ENCODE measurements around the gene STYK1.

STYK1 gene

DNA sequence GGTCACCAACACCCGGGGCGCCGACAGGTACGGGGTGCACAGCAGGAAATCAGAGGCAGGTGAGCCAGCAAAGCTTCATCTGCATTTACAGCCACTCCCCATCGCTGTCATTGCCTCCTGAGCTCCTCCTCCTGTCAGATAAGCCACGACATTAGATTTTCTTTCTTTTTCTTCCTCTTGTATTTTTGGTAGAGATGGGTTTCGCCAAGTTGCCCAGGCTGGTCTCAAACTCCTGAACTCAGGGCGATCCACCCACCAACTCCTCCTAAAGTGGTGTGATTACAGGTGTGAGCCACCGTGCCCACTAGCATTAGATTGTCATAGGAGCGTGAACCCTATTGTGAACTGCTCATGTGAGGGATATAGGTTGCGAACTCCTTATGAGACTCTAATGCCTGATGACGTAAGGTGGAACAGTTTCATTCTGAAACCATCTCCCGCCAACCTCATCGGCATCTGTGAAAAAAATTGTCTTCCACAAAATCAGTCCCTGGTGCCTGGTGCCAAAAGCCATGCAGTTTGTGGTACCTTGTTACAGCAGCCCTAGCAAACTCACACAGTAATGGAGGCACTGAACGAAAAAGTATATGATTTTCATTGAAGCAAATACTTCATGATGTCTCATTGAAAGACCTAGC is 1.5 kb downstream of the STYK1 start:
- H3K36me3 ChIP-seq (ENCODE audit: control insufficient read depth, insufficient read depth, low read length) = no peaks in the 10 kb centered on the region
- no peaks in the 10 kb centered on the region for H3K9me3 ChIP-seq (ENCODE audit: control insufficient read depth, low read length)
- no peaks in the 10 kb centered on the region for H3K27me3 ChIP-seq (ENCODE audit: control insufficient read depth, insufficient read depth, low read length)
- H3K9ac ChIP-seq = no peak overlapping the region
- H3K4me2 ChIP-seq (ENCODE audit: low read length) = no peak overlapping the region
- no peak overlapping the region for H2AFZ ChIP-seq
- TF ChIP-seq, protein P1, sequence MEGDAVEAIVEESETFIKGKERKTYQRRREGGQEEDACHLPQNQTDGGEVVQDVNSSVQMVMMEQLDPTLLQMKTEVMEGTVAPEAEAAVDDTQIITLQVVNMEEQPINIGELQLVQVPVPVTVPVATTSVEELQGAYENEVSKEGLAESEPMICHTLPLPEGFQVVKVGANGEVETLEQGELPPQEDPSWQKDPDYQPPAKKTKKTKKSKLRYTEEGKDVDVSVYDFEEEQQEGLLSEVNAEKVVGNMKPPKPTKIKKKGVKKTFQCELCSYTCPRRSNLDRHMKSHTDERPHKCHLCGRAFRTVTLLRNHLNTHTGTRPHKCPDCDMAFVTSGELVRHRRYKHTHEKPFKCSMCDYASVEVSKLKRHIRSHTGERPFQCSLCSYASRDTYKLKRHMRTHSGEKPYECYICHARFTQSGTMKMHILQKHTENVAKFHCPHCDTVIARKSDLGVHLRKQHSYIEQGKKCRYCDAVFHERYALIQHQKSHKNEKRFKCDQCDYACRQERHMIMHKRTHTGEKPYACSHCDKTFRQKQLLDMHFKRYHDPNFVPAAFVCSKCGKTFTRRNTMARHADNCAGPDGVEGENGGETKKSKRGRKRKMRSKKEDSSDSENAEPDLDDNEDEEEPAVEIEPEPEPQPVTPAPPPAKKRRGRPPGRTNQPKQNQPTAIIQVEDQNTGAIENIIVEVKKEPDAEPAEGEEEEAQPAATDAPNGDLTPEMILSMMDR (IDR thresholded peaks at IDR 0.05) = no peak
- H3K79me2 ChIP-seq = no peaks in the 10 kb centered on the region
- H3K4me1 ChIP-seq = no peaks in the 10 kb centered on the region
- H3K27ac ChIP-seq = no peak overlapping the region
- no peak overlapping the region for H3K4me3 ChIP-seq (ENCODE audit: low read depth, low read length)

DNA sequence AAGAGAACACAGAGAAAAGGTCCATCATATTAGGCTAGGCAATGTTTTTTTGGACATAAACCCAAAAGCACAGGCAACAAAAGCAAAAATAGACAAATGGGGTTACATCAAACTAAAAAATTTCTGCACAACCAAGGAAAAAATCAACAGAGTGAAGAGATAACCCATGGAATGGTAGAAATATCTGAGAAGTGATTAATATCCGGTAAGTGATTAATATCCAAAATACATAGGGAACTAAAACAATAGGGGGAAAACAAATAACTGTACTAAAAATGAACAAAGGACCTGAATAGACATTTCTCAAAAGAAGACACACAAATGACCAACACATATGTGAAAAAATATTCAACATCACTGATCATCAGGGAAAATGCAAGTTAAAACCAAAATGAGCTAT is 4.3 kb downstream of the STYK1 start:
- Histone ChIP-seq H3K4me3 (ENCODE audit: low read depth, low read length) (no peak overlapping the region), H3K27ac (no peak overlapping the region), H3K9me3 (ENCODE audit: control insufficient read depth, low read length) (no peaks in the 10 kb centered on the region), H3K4me2 (ENCODE audit: low read length) (no peak overlapping the region), H3K27me3 (ENCODE audit: control insufficient read depth, insufficient read depth, low read length) (no peaks in the 10 kb centered on the region), H2AFZ (no peak overlapping the region), H3K36me3 (ENCODE audit: control insufficient read depth, insufficient read depth, low read length) (no peaks in the 10 kb centered on the region), H3K79me2 (no peaks in the 10 kb centered on the region), H3K4me1 (no peaks in the 10 kb centered on the region), H3K9ac (no peak overlapping the region)
- TF ChIP-seq, protein P1 (IDR thresholded peaks at IDR 0.05) = no peak

DNA sequence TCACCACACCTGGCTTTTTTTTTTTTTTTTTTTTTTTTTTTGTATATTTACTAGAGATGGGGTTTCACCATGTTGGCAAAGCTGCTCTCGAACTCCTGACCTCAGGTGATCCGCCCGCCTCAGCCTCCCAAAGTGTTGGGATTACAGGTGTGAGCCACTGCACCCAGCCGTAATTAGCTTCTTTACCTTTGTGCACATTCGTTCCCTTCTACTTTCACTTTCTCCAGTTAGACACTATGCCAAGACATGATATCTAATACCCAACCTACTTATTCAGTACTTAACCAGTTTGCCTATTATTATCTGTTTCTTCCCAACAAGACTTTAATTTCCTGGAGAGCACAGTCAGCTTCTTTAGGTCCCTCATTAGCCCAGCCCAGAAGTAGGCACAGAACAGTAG is 5.3 kb downstream of the STYK1 start:
- H3K36me3 ChIP-seq (ENCODE audit: control insufficient read depth, insufficient read depth, low read length) = no peaks in the 10 kb centered on the region
- no peak overlapping the region for H3K9ac ChIP-seq
- TF ChIP-seq, protein P1 (IDR thresholded peaks at IDR 0.05) = no peak
- no peak overlapping the region for H3K27ac ChIP-seq
- no peak overlapping the region for H3K4me3 ChIP-seq (ENCODE audit: low read depth, low read length)
- no peaks in the 10 kb centered on the region for H3K4me1 ChIP-seq
- H3K27me3 ChIP-seq (ENCODE audit: control insufficient read depth, insufficient read depth, low read length) = no peaks in the 10 kb centered on the region
- H3K79me2 ChIP-seq = no peaks in the 10 kb centered on the region
- no peak overlapping the region for H2AFZ ChIP-seq
- no peak overlapping the region for H3K4me2 ChIP-seq (ENCODE audit: low read length)
- no peaks in the 10 kb centered on the region for H3K9me3 ChIP-seq (ENCODE audit: control insufficient read depth, low read length)

DNA sequence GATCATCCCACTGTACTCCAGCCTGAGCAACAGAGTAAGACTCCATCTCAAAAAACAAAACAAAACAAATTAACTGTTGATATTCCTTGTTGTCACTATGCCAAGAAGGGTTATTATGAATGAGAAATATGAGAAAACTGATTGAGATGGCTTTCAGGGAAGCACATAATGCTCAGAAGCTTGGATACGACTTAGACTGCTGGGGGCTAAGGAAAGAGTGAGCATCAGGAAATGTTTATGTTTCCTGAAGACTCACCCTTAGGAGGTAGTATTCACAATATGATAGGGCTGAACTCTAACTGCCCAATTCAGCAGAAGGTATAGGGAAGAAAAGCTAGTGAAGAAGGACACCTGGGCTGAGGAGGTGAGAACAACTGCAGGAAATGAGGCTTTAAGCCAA is 6.3 kb downstream of the STYK1 start:
- Histone ChIP-seq H3K4me1 (no peaks in the 10 kb centered on the region), H3K36me3 (ENCODE audit: control insufficient read depth, insufficient read depth, low read length) (no peaks in the 10 kb centered on the region), H2AFZ (no peak overlapping the region), H3K9ac (no peak overlapping the region), H3K27me3 (ENCODE audit: control insufficient read depth, insufficient read depth, low read length) (no peaks in the 10 kb centered on the region), H3K4me3 (ENCODE audit: low read depth, low read length) (no peak overlapping the region), H3K9me3 (ENCODE audit: control insufficient read depth, low read length) (no peaks in the 10 kb centered on the region), H3K79me2 (no peaks in the 10 kb centered on the region), H3K4me2 (ENCODE audit: low read length) (no peak overlapping the region), H3K27ac (no peak overlapping the region)
- TF ChIP-seq, protein P1 (IDR thresholded peaks at IDR 0.05) = no peak

DNA sequence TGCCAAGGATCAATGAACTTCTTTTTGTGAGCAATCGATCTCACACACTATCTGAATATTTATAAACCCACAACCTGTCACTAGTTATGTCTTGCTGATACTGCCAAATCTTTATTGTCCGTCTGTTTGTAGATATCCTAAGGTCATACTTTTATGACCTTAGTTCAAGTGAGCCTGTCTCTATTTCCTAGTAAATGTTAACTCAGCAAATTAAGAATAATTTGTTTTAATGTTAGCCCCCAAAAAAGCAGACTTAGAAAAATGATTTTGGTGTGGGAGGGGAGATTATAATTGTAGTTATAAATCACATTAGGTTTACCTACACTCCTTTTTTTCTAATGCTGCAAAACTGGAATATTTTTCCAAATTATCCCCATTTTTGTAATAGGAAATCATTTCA is 9.4 kb downstream of the STYK1 start:
- no peak overlapping the region for H3K4me2 ChIP-seq (ENCODE audit: low read length)
- H3K4me3 ChIP-seq (ENCODE audit: low read depth, low read length) = no peak overlapping the region
- H3K9ac ChIP-seq = no peak overlapping the region
- no peaks in the 10 kb centered on the region for H3K36me3 ChIP-seq (ENCODE audit: control insufficient read depth, insufficient read depth, low read length)
- no peaks in the 10 kb centered on the region for H3K27me3 ChIP-seq (ENCODE audit: control insufficient read depth, insufficient read depth, low read length)
- no peaks in the 10 kb centered on the region for H3K79me2 ChIP-seq
- no peak overlapping the region for H3K27ac ChIP-seq
- H3K9me3 ChIP-seq (ENCODE audit: control insufficient read depth, low read length) = no peaks in the 10 kb centered on the region
- H2AFZ ChIP-seq = no peak overlapping the region
- H3K4me1 ChIP-seq = no peaks in the 10 kb centered on the region
- TF ChIP-seq, protein P1 (IDR thresholded peaks at IDR 0.05) = no peak
